ENCODE measurements around the gene NBEA.

DNA sequence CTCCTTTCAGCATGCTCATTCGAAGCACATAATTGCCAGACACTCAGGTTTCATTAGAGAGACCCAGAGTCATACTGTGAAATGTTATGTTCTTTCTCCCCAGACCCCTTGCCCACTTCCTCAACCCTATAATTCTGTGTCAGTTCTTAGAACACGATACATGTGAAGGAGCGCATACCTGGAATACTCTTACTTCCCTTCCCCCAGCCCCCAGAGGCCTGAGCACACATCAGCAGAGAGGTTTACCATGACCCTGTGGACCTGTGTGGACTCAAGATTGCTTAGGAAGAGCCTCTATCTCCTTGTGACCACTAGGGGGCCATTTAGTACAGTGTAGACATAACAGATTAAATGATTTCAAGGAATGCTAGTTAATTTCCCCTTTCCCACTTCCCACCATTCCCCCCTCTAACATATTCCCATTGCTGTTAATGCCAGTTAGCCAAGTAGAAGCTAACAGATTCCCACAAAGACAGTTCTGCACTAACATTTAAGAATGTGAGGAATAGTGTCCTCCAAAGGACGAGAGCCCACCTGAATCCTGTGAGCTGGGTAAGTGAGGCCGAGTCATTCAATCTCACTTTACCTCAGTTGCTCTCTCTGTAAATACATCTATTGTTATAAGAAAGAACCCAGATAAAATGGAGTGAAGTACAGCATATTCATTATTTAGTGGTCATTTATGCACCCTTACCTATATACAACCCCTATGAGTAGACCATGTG, 688.6 kb downstream of the NBEA start:
- no peak for TF ChIP-seq JUN (IDR thresholded peaks at IDR 0.05)
- TF ChIP-seq MYC (IDR thresholded peaks at IDR 0.05; ENCODE audit: borderline replicate concordance, low read length) = no peak
- TF ChIP-seq, protein P1, sequence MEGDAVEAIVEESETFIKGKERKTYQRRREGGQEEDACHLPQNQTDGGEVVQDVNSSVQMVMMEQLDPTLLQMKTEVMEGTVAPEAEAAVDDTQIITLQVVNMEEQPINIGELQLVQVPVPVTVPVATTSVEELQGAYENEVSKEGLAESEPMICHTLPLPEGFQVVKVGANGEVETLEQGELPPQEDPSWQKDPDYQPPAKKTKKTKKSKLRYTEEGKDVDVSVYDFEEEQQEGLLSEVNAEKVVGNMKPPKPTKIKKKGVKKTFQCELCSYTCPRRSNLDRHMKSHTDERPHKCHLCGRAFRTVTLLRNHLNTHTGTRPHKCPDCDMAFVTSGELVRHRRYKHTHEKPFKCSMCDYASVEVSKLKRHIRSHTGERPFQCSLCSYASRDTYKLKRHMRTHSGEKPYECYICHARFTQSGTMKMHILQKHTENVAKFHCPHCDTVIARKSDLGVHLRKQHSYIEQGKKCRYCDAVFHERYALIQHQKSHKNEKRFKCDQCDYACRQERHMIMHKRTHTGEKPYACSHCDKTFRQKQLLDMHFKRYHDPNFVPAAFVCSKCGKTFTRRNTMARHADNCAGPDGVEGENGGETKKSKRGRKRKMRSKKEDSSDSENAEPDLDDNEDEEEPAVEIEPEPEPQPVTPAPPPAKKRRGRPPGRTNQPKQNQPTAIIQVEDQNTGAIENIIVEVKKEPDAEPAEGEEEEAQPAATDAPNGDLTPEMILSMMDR (IDR thresholded peaks at IDR 0.05) = peak; percentile 58
- TF ChIP-seq, protein P2, sequence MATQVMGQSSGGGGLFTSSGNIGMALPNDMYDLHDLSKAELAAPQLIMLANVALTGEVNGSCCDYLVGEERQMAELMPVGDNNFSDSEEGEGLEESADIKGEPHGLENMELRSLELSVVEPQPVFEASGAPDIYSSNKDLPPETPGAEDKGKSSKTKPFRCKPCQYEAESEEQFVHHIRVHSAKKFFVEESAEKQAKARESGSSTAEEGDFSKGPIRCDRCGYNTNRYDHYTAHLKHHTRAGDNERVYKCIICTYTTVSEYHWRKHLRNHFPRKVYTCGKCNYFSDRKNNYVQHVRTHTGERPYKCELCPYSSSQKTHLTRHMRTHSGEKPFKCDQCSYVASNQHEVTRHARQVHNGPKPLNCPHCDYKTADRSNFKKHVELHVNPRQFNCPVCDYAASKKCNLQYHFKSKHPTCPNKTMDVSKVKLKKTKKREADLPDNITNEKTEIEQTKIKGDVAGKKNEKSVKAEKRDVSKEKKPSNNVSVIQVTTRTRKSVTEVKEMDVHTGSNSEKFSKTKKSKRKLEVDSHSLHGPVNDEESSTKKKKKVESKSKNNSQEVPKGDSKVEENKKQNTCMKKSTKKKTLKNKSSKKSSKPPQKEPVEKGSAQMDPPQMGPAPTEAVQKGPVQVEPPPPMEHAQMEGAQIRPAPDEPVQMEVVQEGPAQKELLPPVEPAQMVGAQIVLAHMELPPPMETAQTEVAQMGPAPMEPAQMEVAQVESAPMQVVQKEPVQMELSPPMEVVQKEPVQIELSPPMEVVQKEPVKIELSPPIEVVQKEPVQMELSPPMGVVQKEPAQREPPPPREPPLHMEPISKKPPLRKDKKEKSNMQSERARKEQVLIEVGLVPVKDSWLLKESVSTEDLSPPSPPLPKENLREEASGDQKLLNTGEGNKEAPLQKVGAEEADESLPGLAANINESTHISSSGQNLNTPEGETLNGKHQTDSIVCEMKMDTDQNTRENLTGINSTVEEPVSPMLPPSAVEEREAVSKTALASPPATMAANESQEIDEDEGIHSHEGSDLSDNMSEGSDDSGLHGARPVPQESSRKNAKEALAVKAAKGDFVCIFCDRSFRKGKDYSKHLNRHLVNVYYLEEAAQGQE (IDR thresholded peaks at IDR 0.05) = no peak
- TF ChIP-seq, protein P3, sequence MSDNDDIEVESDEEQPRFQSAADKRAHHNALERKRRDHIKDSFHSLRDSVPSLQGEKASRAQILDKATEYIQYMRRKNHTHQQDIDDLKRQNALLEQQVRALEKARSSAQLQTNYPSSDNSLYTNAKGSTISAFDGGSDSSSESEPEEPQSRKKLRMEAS (IDR thresholded peaks at IDR 0.05) = no peak
- TF ChIP-seq SREBF2 (IDR thresholded peaks at IDR 0.05) = no peak
- no peak for TF ChIP-seq CHD2 (IDR thresholded peaks at IDR 0.05; ENCODE audit: low read length, partially characterized antibody)
- no peak for TF ChIP-seq ZFP36 (IDR thresholded peaks at IDR 0.05; ENCODE audit: borderline replicate concordance, partially characterized antibody)
- TF ChIP-seq RAD21 (conservative IDR thresholded peaks at IDR 0.05 in 1 of 2, IDR thresholded peaks at IDR 0.05 in 1 of 2) = peak in 1 of 2 experiments; percentile 35; a peak in 3 of 5 replicates
- no peak for TF ChIP-seq EP300 (IDR thresholded peaks at IDR 0.05)
- TF ChIP-seq, protein P4, sequence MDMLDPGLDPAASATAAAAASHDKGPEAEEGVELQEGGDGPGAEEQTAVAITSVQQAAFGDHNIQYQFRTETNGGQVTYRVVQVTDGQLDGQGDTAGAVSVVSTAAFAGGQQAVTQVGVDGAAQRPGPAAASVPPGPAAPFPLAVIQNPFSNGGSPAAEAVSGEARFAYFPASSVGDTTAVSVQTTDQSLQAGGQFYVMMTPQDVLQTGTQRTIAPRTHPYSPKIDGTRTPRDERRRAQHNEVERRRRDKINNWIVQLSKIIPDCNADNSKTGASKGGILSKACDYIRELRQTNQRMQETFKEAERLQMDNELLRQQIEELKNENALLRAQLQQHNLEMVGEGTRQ (IDR thresholded peaks at IDR 0.05) = no peak
- no peak for TF ChIP-seq POLR2A (IDR thresholded peaks at IDR 0.05; ENCODE audit: low read length)
- TF ChIP-seq CEBPB (IDR thresholded peaks at IDR 0.05) = no peak

All from A549 (cell line).